Measurements from ENCODE around the gene ARHGAP45. TPM values are rescaled to one million over a fixed set of nuclear protein-coding genes. Genes with fewer than 3 reads are reported as not detected.

Gene ARHGAP45
- total RNA-seq, 1 donor from 2014 or later = 83.5 TPM

DNA sequence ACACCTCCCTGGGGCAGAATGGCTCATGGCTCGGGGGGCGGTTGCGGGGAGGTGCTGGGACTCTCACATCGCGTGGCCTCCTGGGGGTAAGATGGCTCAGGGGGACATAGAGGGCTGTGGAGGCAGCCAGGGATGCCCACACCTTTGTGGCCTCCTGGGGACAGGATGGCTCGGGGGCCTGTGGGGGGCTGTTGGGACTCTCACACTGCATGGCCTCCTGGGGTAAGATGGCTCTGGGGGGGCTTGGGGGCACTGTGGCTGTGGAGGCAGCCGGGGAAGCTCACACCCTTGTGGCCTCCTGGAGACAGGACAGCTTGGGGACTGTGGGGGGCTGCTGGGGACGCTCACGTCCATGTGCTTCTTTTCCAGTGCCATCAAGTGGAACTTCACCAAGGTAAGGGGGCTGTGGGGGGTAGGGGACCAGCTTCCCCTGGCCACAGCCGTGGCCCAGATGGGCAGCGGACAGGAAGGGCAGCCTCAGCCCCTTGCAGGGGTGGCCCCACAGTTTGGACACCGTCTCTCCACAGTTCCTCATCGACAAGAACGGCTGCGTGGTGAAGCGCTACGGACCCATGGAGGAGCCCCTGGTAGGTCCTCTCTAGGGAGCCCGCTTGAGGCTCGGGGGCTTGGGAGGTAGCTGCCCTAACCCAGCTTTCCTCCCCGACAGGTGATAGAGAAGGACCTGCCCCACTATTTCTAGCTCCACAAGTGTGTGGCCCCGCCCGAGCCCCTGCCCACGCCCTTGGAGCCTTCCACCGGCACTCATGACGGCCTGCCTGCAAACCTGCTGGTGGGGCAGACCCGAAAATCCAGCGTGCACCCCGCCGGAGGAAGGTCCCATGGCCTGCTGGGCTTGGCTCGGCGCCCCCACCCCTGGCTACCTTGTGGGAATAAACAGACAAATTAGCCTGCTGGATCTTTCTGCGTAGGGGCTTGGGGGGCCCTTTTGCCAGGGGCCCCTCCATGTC is 39.2 kb downstream of the ARHGAP45 start:
- H3K4me1 ChIP-seq = peaks cover 44% of the 10 kb centered on the region
- ATAC-seq = no peak
- no peak overlapping the region for H3K4me3 ChIP-seq
- no peaks in the 10 kb centered on the region for H3K27me3 ChIP-seq (ENCODE audit: low read depth)
- H3K9me3 ChIP-seq = no peaks in the 10 kb centered on the region
- TF ChIP-seq CTCF (IDR thresholded peaks at IDR 0.05) = no peak
- DNase-seq = no peak
- intact Hi-C loops (cut with DNase I) = no loop called here
- H3K27ac ChIP-seq = no peak overlapping the region
- H3K36me3 ChIP-seq = peaks cover 54% of the 10 kb centered on the region

DNA sequence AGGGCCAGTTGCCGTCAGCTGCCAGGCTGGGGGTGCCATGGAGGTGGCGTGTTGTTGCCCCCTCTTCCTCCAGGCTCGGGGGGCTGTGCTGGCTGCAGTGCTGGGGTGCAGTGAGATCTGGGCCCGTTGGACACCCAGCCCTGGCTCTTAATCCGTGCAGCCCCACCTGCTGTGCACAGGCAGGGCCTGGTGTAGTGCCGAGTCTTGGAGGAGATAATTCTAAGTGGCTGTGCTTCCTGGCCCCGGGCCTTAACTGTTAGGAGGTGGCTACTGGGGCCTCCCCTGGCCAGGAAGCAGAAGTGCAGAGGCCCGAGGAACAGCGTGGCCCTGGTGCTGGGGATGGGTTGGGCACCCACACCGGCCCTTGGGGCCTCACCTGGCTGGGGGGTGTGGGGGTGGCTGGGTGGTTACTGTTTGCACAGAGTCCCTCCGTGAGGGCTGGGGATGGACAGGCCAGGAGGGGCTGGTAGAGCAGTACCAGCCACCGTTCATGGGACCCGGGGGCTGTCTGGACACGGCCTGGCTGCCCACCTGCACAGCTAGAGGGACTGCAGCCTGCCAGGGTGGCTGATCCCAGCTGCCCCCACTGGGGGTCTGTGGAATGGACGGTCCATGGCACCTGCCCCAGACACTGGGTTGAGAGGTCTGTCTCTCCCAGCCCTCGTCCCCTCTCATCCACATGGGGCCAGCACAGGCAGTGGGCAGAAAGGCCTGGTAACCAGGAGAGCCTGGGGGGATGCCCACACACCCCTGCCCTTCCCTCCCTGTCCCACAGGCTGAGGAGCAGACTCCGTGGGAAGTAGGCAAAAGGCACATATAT is 40.1 kb downstream of the ARHGAP45 start:
- no peak for TF ChIP-seq CTCF (IDR thresholded peaks at IDR 0.05)
- H3K4me3 ChIP-seq = no peak overlapping the region
- H3K27me3 ChIP-seq (ENCODE audit: low read depth) = no peaks in the 10 kb centered on the region
- no peaks in the 10 kb centered on the region for H3K9me3 ChIP-seq
- DNase-seq (no peak), ATAC-seq (no peak)
- peaks cover 61% of the 10 kb centered on the region for H3K36me3 ChIP-seq
- peaks cover 36% of the 10 kb centered on the region for H3K4me1 ChIP-seq
- intact Hi-C loops (cut with DNase I) = no loop called here
- H3K27ac ChIP-seq = no peak overlapping the region

DNA sequence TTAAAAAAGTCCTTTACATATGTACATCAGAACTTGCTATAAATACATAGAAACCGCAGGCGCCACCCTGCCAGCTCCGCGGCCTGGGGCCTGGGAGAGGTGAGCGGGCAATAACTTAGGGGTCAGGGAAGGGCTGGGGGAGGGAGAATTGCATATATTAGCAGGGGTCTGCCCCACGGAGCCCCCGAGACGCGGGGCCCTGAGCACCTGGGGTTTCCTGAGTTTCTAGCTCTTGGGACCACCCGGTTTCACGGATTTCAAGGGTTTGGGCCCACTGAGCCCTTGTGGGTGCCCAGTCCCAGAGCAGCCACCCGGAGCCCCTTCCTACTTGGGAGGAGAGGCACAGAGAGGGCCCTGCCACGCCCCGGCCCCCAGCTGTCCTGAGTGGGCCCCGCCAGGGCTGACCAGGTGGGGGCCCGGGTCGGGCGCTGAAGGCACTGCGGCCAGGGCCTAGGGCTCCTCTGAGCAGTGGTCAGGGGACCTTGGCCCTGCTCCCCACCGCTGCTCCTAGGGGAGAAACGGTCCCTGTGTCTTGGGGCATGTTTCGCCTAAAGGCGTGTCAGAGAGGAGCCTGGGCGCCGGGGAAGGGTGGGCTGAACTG is 40.8 kb downstream of the ARHGAP45 start:
- Histone ChIP-seq H3K27ac (no peak overlapping the region), H3K36me3 (peaks cover 68% of the 10 kb centered on the region), H3K4me3 (no peak overlapping the region), H3K9me3 (no peaks in the 10 kb centered on the region), H3K27me3 (ENCODE audit: low read depth) (no peaks in the 10 kb centered on the region), H3K4me1 (peaks cover 36% of the 10 kb centered on the region)
- TF ChIP-seq CTCF (IDR thresholded peaks at IDR 0.05) = no peak
- intact Hi-C loops (cut with DNase I) = no loop called here
- ATAC-seq (no peak), DNase-seq (no peak)

DNA sequence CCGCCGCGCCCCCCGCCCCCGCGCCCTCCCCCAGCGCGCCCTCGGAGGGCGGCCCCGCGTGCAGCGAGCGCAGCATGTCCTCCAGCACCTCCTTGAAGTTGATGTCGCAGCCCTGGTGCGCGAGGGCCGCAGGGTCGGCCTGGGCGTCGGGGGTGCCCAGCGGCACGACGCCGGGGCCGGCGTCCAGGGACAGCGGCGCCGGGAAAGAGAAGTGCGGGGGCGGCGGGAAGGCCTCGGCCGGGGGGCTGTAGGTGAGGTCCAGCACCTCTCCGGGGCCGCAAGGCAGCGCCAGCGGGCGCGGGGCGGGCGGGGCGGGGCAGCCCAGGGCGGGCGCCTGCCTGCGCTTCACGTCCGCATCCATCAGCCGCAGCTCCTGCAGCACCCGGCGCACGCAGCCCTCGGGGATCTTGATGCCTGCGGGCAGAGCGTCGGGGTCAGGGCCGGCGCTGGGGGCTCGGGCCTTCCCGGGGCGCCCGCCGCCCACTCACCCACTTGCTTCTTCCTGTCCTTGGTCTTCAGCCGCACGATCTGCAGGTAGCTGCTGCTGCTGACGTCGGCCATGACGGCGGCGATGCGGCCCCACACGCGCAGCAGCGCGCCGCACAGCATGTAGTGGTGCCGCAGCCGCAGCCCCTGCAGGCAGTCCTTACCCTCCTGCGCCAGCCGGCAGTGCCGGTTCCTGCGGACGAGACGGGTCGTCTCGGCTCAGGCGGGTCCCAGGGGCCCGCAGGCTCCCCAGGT is 41.5 kb downstream of the ARHGAP45 start:
- Histone ChIP-seq H3K4me3 (no peak overlapping the region), H3K27ac (no peak overlapping the region), H3K4me1 (peaks cover 36% of the 10 kb centered on the region), H3K27me3 (ENCODE audit: low read depth) (no peaks in the 10 kb centered on the region), H3K36me3 (peaks cover 73% of the 10 kb centered on the region), H3K9me3 (no peaks in the 10 kb centered on the region)
- no peak for ATAC-seq
- TF ChIP-seq CTCF (IDR thresholded peaks at IDR 0.05) = no peak
- intact Hi-C loops (cut with DNase I) = no loop called here
- no peak for DNase-seq
